ENCODE data around the gene NOVA1.

DNA sequence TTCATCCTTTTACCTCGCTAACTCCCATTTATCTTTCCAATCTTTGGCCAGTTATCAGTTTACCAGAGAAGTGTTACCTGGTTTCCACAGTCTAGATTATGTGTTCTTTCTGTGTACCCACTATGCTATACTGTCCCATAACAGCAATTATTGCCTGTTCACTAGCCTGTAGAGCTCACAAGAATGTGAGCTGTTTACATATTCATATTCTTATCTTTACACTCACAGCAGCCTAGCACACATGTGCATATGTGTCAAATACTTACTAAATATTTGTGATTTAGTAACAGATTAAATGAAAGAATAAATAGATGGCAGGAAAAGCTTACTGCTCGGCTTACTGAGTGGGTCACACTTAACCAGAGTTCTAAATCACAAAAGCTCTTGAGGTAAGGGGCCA lies 97.8 kb downstream of the NOVA1 start:
- TF ChIP-seq POLR2AphosphoS5 (IDR thresholded peaks at IDR 0.05; ENCODE audit: insufficient read depth, low read depth, low read length) (no peak), JUN (IDR thresholded peaks at IDR 0.05; ENCODE audit: borderline replicate concordance, insufficient read depth, insufficient read length, low read depth) (no peak), CTCF (IDR thresholded peaks at IDR 0.05; ENCODE audit: extremely low read depth in 1 of 2, insufficient read depth in 1 of 2, low read depth in 1 of 2, low read length in 2 of 2) (no peak), EZH2 (IDR thresholded peaks at IDR 0.05; ENCODE audit: borderline replicate concordance, low read depth, low read length, severe bottlenecking) (no peak), POLR2A (IDR thresholded peaks at IDR 0.05; ENCODE audit: low read depth, low read length) (no peak), MYC (IDR thresholded peaks at IDR 0.05; ENCODE audit: low read depth, low read length) (no peak), FOS (IDR thresholded peaks at IDR 0.05; ENCODE audit: borderline replicate concordance, insufficient read depth, low read length) (no peak), GATA2 (IDR thresholded peaks at IDR 0.05; ENCODE audit: insufficient read depth, insufficient read length, low read depth, low read length) (no peak)
- TF ChIP-seq, protein P1, sequence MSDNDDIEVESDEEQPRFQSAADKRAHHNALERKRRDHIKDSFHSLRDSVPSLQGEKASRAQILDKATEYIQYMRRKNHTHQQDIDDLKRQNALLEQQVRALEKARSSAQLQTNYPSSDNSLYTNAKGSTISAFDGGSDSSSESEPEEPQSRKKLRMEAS (IDR thresholded peaks at IDR 0.05; ENCODE audit: insufficient read depth, insufficient read length) = no peak

All from endothelial cell of umbilical vein (primary cell).